HG02798 (cell line): ENCODE data around the gene TUT1.
"Not testable (repeated sequence)": the region's sequence is repeated elsewhere in the genome, so short reads cannot be mapped to it uniquely, and the experiment has no call there.

Experiments used
- ATAC-seq: cut with Tn5 transposase; IDR thresholded peaks from one replicate; pipeline ENCODE4 v1.9.1; 2021; ENCODE audit warnings: mild to moderate bottlenecking; ENCODE audit not compliant: unreplicated experiment, poor library complexity

Gene TUT1

GRCh38 chr11:62591448-62592145 is at the start of gene TUT1:
Gene TUT1 (minus strand): TSS chr11:62591523. CDS start chr11:62591485, 38 bp downstream.
- peak; percentile 92 for ATAC-seq

- ATAC-seq: no peak
Observed at GRCh38 chr11:62632492-62632891, 41.2 kb upstream of the TUT1 start.

- ATAC-seq: no peak
Observed at GRCh38 chr11:62627713-62628112, 36.4 kb upstream of the TUT1 start.

GRCh38 chr11:62622476-62623089 is 31.3 kb upstream of the TUT1 start:
- ATAC-seq: no peak

GRCh38 chr11:62621567-62622470 is 30.5 kb upstream of the TUT1 start, which contains the start of gene B3GAT3:
Gene B3GAT3 (minus strand): TSS chr11:62621986. CDS start chr11:62621947, 39 bp downstream.
- peak; percentile 97 for ATAC-seq

GRCh38 chr11:62621027-62621566 is 29.8 kb upstream of the TUT1 start:
- no peak for ATAC-seq

- ATAC-seq: not testable (repeated sequence)
Observed at GRCh38 chr11:62616957-62617356, 25.6 kb upstream of the TUT1 start.

GRCh38 chr11:62615521-62615920 is 24.2 kb upstream of the TUT1 start:
- ATAC-seq: no peak

GRCh38 chr11:62614275-62614674 is 23.0 kb upstream of the TUT1 start:
- ATAC-seq: no peak

- ATAC-seq: no peak
Observed at GRCh38 chr11:62613291-62613778, 22.0 kb upstream of the TUT1 start.

- ATAC-seq: peak; percentile 77
Observed at GRCh38 chr11:62612366-62613290, 21.3 kb upstream of the TUT1 start, which contains the start of the genes EML3 and ROM1. Gene EML3 (minus strand): TSS chr11:62612775. CDS start chr11:62612457, 318 bp downstream. Gene ROM1 (plus strand): TSS chr11:62613257. CDS start chr11:62613282, 25 bp downstream.

GRCh38 chr11:62611705-62612365 is 20.5 kb upstream of the TUT1 start:
- peak; percentile 1 for ATAC-seq

- ATAC-seq: no peak
Observed at GRCh38 chr11:62610814-62611704, 19.7 kb upstream of the TUT1 start.

GRCh38 chr11:62610403-62610802 is 19.1 kb upstream of the TUT1 start:
- ATAC-seq: no peak

GRCh38 chr11:62608776-62609175 is 17.5 kb upstream of the TUT1 start:
- ATAC-seq: no peak

GRCh38 chr11:62607714-62608113 is 16.4 kb upstream of the TUT1 start:
- ATAC-seq: no peak

GRCh38 chr11:62605902-62606301 is 14.6 kb upstream of the TUT1 start:
- no peak for ATAC-seq

- no peak for ATAC-seq
Observed at GRCh38 chr11:62605467-62605866, 14.1 kb upstream of the TUT1 start.
